WERI-Rb-1 (cell line): ENCODE results near the gene EFNB1.

Experiments
- DNase-seq: peaks from one replicate; pipeline ENCODE4 v3.0.0-alpha.2; 2020
- H3K27ac ChIP-seq: fragments of 250-450 bp; sonication (Bioruptor Pico); 2 replicates; pipeline ENCODE4 v1.5.1; 2020; ENCODE audit warnings: mild to moderate bottlenecking, moderate library complexity
- H3K27me3 ChIP-seq: fragments of 250-450 bp; sonication (Bioruptor Pico); 2 replicates; pipeline ENCODE4 v1.5.1; 2021; ENCODE audit warnings: mild to moderate bottlenecking, low read depth, moderate library complexity; ENCODE audit not compliant: insufficient read depth, severe bottlenecking
- H3K36me3 ChIP-seq: fragments of 250-450 bp; sonication (Bioruptor Pico); 2 replicates; pipeline ENCODE4 v1.5.1; 2020; ENCODE audit warnings: mild to moderate bottlenecking, moderate library complexity
- H3K4me3 ChIP-seq: 2 replicates; pipeline ENCODE4 v1.5.1; 2011; ENCODE audit warnings: low read depth, mild to moderate bottlenecking, control low read depth, low read length
- H3K9me3 ChIP-seq: fragments of 250-450 bp; sonication (Bioruptor Pico); 2 replicates; pipeline ENCODE4 v1.5.1; 2021; ENCODE audit warnings: mild to moderate bottlenecking, moderate library complexity; ENCODE audit not compliant: severe bottlenecking
- CTCF ChIP-seq: IDR thresholded peaks from 2 replicates; pipeline ENCODE4 v1.5.1; 2011; ENCODE audit warnings: low read depth, mild to moderate bottlenecking, control low read depth, inconsistent platforms, low read length

EFNB1 gene

GRCh38 chrX:68833855-68834331 is 5.1 kb downstream of the EFNB1 start:
- Histone ChIP-seq H3K4me3 (no peak overlapping the region), H3K36me3 (no peaks in the 10 kb centered on the region), H3K27me3 (peaks cover 10% of the 10 kb centered on the region), H3K27ac (no peak overlapping the region), H3K9me3 (no peaks in the 10 kb centered on the region)
- no peak for DNase-seq
- no peak for TF ChIP-seq CTCF

- Histone ChIP-seq H3K36me3 (no peaks in the 10 kb centered on the region), H3K27me3 (peaks cover 10% of the 10 kb centered on the region)
- no peak for TF ChIP-seq CTCF
These were observed 5.7 kb downstream of the EFNB1 start for GRCh38 chrX:68834371-68835103.

GRCh38 chrX:68835104-68835442 is 6.3 kb downstream of the EFNB1 start:
- Histone ChIP-seq H3K9me3 (no peaks in the 10 kb centered on the region), H3K4me3 (no peak overlapping the region), H3K27me3 (peaks cover 8% of the 10 kb centered on the region), H3K36me3 (no peaks in the 10 kb centered on the region), H3K27ac (no peak overlapping the region)
- no peak for DNase-seq
- no peak for TF ChIP-seq CTCF

More at GRCh38 chrX:68834371-68835103, 5.7 kb downstream of the EFNB1 start:
- Histone ChIP-seq H3K9me3 (no peaks in the 10 kb centered on the region), H3K4me3 (no peak overlapping the region), H3K27ac (no peak overlapping the region)
- no peak for DNase-seq

DNA sequence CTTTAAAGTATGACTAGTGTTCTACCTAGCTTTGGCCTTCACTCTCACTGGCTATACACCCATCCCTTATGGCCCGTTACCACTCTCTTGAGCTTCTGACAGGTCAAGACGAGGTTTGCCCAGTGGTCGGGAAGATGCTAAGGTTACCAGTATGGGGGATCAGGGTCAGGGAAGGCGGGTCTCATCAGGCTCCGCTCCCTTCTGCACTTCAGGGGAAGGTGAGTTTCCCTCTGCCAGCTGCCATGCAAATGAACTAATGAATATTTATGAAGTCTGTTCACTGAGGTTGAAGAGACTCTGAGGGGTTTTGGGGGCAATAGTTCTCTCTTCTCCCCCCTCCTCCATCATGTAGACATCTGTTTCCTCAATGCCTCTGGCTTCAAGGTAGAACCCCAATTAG is 6.6 kb downstream of the EFNB1 start:
- no peaks in the 10 kb centered on the region for H3K36me3 ChIP-seq
- DNase-seq: no peak
- H3K4me3 ChIP-seq: no peak overlapping the region
- H3K9me3 ChIP-seq: no peaks in the 10 kb centered on the region
- no peak overlapping the region for H3K27ac ChIP-seq
- TF ChIP-seq CTCF: no peak
- peaks cover 4% of the 10 kb centered on the region for H3K27me3 ChIP-seq

DNA sequence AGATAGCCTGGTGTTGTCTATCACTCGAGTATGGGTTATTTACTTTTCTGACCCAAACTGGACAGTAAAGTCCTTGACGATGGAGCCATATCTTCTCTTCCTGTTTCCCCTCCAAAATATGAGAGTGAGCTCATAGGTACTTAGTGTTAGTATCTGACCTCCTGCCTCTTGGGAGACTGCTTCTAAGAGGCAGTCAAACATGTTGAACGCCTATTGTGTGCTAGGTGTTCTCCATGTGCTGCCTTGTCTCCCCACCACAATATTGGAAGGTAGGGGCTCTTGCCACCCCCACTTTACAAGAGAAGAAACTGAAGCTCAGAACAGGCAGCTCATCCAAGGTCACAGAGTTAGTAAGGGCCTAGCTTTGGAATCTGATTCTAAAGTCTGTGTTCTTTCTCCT is 8.3 kb downstream of the EFNB1 start:
- DNase-seq: no peak
- Histone ChIP-seq H3K27ac (no peak overlapping the region), H3K27me3 (no peaks in the 10 kb centered on the region), H3K36me3 (no peaks in the 10 kb centered on the region), H3K4me3 (no peak overlapping the region), H3K9me3 (no peaks in the 10 kb centered on the region)
- no peak for TF ChIP-seq CTCF

DNA sequence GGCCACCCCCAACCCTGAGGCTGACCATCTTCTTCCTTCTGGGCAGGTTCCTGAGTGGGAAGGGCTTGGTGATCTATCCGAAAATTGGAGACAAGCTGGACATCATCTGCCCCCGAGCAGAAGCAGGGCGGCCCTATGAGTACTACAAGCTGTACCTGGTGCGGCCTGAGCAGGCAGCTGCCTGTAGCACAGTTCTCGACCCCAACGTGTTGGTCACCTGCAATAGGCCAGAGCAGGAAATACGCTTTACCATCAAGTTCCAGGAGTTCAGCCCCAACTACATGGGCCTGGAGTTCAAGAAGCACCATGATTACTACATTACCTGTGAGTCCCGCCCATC is 9.7 kb downstream of the EFNB1 start:
- Histone ChIP-seq H3K36me3 (no peaks in the 10 kb centered on the region), H3K4me3 (no peak overlapping the region), H3K9me3 (no peaks in the 10 kb centered on the region), H3K27me3 (no peaks in the 10 kb centered on the region), H3K27ac (no peak overlapping the region)
- DNase-seq: no peak
- TF ChIP-seq CTCF: no peak
